ENCODE results near the gene JUNB.
A peak's percentile ranks its signal among the peaks of the same experiment; 100 is the strongest.
"Not testable (repeated sequence)": the region's sequence is repeated elsewhere in the genome, so short reads cannot be mapped to it uniquely, and the experiment has no call there.

The JUNB gene

DNA sequence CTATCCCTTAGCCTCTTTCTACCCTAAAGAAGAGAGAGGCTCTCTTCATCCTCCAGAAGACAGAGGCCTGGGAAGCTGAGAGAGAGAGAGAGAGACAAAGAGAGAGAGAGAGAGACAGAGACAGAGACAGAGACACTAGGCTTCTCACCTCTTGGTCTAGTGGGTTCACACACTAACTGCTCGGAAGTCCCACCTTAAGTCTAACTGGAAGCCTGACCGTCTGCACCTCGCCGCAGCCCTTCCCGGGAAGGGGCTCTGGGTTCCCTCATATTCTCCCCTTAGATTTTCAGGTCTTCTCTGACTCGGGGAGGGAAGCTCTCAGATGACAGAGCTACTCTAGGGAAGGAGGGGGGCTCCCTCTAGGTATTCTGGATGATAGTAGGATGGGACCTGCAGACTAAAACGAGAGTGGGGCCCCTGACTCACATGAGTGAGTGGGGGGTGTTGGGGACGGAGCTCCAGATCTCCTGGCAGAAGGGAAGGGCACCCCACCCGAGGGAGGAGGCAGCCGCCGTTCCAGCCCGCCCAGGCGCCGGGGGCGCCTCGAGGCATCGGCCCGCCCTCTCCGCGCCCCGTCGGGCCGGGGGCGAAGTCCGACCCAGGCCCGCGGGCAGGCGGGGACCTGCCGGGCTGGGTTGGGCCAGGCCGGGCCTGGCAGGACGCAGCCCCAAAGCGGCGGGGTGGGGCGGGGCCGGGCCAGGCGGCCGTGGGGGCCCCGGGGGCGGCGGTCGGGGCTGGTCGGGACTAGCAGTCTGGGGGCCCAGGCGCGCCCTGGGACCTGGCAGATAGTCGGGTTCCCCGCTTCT is 2.0 kb upstream of the JUNB start:
- DNase-seq (ENCODE audit: low spot score): no peak

DNA sequence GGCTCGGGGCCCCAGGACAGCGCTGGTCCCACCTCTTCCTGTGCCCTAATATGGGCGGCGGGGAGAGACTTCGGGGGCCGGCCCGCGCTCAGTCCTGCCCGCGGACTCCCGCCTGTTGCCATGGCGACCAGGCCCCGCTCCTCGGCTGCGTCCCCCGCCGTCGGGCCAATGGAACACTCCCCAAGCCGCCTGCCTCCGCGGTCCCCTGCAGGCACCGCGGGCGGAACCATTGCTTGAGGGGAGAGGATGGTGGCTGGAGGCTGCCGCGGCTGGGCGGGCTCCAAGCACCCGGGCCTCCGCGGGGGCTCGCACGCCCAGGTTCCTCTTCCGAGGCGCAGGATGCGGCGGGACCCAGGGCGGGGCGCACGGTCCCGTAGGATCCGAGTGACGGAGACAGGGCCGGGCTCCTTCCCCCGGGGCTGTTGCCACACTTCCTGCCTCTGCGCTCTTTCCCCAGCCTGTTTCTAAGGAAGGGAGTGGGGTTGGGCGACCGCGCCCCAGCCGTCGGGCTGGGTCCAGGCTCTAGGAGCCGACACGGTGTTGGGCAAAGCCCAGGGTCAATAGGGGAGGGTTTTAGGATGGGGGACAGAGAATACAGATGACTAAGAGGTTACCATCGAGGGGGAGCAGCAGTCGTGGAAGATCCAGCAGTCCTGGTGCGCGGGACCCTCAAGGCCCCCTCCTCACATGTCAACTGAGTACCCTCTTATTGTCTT is 1.2 kb upstream of the JUNB start:
- DNase-seq (ENCODE audit: low spot score): peak; percentile 96

DNA sequence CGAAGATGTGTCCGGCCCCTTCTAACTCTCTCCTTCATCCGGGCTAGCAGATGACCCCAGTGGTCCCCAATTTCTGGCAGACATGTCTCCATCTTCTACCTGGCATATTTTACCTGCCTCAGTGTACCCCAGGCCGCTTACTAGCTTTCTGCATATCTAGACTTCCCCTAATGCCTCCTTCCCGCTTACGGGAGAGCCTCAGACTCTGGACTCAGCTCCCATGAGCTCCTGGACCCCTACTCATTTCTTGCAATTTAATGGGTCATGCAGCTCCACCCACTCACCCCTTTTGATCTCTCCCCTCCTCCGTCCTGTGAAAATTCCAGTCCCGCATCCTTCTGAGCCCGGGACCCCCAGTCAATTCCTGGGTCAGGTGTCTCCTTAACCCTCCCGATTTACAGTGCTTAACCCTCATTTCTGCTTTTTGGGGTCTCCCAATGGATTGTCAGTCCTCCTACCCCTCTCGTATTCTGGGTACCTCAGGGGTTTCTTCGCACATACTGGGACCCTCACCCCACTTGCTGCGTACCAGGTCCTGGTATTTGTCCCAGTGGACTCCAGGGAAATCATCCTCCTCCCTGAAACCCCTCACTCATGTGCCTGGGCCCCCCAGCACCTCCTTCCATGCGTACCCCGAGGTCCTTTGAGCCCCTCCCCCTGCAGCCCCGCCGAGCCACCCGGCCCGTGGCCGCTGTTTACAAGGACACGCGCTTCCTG is 500 bp upstream of the JUNB start:
- no peak for DNase-seq (ENCODE audit: low spot score)

DNA sequence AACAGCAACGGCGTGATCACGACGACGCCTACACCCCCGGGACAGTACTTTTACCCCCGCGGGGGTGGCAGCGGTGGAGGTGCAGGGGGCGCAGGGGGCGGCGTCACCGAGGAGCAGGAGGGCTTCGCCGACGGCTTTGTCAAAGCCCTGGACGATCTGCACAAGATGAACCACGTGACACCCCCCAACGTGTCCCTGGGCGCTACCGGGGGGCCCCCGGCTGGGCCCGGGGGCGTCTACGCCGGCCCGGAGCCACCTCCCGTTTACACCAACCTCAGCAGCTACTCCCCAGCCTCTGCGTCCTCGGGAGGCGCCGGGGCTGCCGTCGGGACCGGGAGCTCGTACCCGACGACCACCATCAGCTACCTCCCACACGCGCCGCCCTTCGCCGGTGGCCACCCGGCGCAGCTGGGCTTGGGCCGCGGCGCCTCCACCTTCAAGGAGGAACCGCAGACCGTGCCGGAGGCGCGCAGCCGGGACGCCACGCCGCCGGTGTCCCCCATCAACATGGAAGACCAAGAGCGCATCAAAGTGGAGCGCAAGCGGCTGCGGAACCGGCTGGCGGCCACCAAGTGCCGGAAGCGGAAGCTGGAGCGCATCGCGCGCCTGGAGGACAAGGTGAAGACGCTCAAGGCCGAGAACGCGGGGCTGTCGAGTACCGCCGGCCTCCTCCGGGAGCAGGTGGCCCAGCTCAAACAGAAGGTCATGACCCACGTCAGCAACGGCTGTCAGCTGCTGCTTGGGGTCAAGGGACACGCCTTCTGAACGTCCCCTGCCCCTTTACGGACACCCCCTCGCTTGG is 966 bp downstream of the JUNB start:
- peak; percentile 44 for DNase-seq (ENCODE audit: low spot score)

DNA sequence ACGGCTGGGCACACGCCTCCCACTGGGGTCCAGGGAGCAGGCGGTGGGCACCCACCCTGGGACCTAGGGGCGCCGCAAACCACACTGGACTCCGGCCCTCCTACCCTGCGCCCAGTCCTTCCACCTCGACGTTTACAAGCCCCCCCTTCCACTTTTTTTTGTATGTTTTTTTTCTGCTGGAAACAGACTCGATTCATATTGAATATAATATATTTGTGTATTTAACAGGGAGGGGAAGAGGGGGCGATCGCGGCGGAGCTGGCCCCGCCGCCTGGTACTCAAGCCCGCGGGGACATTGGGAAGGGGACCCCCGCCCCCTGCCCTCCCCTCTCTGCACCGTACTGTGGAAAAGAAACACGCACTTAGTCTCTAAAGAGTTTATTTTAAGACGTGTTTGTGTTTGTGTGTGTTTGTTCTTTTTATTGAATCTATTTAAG is 1.6 kb downstream of the JUNB start:
- no peak for DNase-seq (ENCODE audit: low spot score)

DNA sequence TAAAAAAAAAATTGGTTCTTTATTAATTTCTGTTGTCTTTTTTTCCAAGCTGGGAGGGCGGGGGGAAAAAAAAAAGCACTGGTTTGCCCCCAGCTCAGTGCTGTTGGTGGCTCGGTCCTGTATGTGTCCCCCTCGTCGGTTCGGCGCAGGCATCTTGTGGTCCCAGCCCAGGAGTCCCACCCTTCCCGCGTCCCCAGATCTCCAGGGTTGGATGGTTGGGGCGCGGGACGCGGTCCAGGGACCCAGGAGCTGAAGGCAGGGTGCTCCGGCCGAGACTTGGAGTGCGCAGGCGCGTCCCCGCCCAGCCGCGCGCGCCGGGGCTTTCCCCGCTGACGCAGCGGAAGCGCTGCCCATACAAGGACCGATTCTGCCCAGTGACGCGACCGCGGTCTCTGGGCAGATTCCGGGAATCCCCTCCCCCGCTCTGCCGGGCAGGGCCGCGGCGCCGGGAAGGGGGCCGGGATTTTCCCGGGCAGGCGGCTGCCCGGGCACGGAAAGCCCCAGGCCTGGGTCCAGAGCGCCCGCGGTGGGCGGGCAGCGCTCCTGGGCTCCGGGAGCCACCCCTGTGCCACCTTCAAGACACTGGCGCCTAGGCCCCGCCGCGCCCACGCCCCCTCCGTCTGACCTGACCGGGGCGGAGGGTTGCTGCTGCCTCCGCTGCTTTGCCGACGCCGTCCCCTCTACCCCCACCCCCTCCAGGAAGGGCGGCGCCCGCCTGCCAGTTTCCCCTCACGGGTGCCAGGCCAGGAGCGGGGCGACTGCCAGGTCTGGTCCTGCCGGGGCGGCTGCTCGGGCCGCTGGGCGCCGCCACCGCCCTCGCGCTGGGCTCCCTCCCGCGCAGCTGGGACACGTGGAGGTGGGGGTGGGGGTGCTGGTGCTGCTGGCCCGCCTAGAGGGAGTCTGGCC is 2.3 kb downstream of the JUNB start:
- peak; percentile 96 for DNase-seq (ENCODE audit: low spot score)

DNA sequence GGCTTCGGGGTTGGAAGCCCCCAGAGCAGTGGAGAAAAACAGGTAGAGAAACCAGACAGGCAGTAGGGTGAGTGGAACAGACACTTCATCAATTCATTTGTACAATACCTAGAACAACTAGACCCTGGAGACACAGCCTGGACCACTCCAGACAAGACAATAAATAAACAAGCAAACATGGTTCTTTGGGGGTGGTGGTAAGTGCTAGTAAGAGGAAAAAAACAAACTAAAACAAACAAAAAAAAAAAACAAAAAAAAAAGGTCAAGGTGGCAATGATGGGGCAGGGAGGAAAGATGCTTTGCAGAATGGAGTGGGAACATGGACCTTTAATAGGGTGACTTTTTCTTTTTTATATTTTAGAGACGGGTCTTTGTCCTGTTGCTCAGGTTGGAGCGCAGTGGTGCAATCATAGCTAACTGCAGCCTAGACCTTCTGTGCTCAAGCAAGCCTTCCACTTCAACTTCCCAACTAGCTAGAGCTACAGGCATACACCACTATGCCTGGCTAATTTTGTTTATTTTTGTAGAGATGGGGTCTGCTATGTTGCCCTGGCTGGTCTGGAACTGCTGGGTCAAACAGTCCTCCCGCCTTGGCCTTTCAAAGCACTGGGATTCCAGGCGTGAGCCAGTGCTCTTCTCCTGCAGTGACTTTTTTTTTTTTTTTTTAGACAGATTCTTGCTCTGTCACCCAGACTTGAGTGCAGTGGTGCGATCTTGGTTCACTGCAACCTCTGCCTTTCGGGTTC is 3.1 kb downstream of the JUNB start:
- no peak for DNase-seq (ENCODE audit: low spot score)

DNA sequence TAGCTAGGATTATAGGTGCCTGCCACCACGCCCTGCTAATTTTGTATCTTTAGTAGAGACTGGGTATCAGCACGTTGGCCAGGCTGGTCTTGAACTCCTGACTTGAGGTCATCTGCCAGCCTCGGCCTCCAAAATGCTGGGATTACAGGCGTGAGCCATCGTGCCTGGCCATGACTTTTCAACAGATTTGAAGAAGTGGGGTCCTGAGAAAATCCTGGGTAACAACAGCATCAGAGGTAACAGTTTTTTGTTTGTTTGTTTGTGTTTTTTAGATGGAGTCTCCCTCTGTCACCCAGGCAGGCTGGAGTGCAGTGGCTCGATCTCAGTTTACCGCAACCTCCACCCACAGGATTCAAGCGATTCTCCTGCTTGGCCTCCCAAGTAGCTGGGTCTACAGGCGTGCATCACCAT is 3.7 kb downstream of the JUNB start:
- no peak for DNase-seq (ENCODE audit: low spot score)

DNA sequence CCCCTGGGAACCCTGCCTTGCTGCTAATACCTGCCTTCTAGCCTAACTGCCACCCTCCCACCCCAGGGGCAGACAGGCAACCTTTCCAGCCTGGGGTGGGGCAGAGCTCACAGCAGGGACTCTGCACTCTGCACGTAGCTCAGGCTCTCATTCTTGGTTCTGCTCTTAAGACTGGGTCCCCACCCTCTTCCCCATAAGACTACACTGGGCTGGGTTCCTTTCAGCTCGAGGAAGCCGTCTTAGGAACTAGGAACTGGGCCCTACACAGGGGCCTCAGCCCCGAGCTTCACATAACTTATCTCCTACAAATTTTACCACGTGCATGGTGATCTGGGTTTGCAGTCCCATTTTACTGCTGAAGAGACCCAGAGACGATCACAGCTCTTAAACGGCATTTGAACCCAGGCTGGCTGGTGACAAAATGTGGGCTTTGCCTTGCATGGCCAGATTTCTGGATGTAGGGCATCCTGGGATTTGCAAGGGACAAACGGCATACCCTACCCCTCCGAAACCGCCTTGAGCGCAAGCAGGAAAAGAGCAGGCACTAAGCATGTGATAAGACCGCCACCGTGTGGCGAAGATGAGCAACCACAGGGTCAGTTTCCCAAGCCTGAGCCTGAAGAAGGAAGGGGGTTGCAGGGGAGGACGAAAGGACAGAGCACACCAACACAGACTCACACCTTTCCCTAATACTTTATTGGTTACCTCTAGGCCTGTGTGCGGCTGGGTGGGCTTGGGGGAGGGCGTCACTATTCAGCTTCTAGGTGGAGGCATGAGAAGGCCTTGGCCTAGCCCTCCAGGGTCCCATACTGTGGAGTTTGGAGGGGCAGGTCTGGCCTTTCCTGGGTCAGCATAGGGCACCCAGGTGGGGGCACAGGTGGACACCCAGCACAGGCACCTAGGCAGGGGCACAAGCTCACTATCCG is 5.1 kb downstream of the JUNB start:
- peak; percentile 76 for DNase-seq (ENCODE audit: low spot score)

DNA sequence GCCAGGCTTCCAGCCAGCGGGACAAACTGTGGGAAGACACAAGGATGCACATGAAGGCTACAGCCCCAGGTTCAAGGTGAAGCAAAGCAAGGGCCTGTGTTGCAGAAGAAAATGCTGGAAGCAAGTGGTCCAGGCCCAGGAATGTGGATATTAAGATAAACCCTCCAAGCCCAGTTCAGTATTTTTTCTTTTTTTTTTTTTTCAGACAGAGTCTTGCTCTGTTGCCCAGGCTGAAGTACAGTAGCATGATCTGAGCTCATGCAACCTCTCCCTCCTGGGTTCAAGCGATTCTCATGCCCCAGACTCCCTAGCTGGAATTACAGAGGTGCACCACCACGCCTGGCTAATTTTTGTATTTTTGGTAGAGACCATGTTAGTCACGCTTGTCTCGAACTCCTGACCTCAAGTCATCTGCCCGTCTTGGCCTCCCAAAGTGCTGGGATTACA is 5.9 kb downstream of the JUNB start:
- no peak for DNase-seq (ENCODE audit: low spot score)

DNA sequence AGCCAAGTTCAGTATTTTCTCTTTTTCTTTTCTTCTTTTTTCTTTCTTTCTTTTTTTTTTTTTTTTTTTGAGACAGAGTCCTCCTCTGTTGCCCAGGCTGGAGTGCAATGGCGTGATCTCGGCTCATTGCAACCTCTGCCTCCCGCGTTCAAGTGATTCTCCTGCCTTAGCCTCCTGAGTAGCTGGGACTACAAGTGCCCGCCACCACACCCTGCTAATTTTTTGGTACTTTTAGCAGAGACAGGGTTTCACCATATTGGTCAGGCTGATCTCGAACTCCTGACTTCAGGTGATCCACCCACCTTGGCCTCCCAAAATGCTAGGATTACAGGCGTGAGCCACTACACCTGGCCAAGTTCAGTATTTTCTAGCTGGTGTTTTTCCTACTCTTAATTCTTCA is 6.3 kb downstream of the JUNB start:
- DNase-seq (ENCODE audit: low spot score): not testable (repeated sequence)

DNA sequence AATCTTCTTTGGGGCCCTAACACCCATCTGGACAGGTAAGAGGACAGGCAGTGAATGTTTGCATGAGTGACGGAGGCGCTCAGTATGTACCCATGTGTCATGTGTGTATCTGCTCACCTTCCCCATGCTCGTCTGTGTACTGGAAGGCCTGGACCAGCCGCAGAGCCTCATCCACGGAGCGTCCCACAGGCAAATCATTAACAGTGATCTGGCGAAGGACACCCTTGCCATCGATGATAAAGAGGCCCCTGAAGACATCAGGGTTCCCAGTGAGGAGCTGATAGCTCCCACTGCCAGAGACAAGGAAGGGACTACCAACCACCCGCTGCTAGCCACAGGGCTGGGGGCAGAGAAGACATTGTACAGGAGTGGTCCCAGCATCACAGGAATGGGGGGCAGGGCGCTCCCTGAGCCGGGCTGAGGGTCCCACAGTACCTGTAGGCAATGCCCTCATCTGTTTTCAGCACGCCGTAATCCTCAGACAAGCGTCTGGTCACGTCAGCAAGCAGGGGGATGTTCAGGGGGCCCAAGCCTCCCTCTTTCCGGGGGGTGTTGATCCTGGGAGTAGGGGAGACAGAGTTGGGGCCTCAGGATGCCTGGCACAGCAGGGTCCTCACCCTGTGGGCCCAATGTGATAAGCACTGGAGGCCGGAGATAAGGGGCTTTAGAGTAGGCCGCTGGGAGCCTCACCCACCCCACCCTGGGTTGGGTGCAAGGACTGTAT is 8.6 kb downstream of the JUNB start:
- DNase-seq (ENCODE audit: low spot score): no peak

DNA sequence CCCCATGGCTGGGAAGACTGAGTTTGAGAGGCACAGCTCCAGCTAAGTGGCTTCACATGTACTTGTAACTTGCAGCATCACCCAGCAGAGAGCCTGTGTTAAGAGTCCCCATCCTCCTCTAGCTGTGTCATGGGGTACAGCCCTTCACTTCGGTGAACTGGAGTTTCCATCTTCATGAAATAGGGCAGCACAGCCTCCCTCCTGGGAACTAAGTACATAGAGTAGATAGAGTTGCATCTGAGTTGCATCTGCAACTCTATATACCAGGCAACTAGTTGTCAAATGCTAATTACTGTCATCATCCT is 9.1 kb downstream of the JUNB start:
- no peak for DNase-seq (ENCODE audit: low spot score)

DNA sequence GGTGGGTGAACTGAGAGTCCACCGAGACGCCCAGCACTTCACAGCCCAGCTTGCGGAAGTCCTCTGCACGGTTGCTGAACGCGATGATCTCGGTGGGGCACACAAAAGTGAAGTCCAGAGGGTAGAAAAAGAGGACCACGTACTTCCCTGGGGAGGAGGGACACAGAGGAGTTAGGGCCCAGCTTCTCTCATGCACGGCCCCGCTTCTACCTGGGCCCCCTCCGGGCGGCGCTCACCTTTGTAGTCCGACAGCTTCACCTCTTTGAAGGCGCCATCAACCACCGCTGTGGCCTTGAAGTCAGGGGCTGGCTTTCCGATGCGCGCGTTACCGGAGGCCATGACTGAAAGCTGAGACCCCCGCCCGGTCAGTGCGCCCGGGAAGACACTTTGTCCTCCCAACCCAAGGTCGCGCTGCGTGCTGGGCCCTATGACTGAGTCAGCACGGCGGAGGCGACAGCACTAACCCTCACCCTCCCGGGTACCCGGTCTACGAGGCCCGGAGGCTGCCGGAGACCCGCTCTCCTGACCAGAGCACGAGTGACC is 9.7 kb downstream of the JUNB start:
- peak; percentile 30 for DNase-seq (ENCODE audit: low spot score)

DNA sequence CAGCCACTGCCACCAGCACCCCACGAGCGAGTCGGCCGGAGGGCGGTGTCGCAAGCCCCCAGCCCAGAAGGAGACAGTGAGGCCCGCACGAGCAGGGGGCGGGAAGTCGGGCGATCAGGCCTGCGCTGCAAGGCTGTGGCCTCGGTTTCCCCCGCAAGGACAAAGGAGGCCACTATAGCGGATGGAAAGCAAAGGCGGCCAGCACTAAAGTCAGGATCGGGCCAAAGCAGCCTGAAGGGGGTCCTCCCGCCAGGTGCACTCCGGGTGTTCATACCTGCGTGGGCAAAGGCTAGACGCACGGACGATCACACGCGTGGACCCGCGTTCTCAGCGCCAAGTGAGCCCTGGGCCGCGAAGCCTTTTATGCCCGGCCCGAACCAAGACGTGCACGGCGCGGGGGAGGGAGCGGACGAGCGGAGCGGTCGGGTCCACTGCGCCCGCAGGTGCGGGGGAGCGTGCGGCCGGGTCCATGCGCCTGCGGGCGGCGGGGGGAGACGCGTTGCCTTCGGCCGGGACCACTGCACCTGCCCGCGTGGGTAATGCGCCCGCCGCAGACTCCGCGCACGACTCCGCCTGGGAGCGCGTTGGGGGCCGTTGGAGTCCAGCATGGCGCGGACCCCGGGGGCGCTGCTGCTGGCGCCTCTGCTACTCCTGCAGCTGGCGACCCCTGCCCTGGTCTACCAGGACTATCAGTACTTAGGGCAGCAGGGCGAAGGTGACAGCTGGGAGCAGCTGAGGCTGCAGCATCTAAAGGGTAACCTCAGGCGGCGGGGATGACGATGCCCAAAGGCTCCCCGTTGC is 10.4 kb downstream of the JUNB start, which contains the start of the genes PRDX2 and THSD8:
TSS of gene PRDX2 (minus strand) at position 335 of the 801 bp plus-strand sequence. CDS start 539 bp downstream, outside the sequence.
TSS of gene THSD8 (plus strand) at position 604 of the 801 bp plus-strand sequence. CDS start at position 607, 3 bp downstream.
- peak; percentile 89 for DNase-seq (ENCODE audit: low spot score)

DNA sequence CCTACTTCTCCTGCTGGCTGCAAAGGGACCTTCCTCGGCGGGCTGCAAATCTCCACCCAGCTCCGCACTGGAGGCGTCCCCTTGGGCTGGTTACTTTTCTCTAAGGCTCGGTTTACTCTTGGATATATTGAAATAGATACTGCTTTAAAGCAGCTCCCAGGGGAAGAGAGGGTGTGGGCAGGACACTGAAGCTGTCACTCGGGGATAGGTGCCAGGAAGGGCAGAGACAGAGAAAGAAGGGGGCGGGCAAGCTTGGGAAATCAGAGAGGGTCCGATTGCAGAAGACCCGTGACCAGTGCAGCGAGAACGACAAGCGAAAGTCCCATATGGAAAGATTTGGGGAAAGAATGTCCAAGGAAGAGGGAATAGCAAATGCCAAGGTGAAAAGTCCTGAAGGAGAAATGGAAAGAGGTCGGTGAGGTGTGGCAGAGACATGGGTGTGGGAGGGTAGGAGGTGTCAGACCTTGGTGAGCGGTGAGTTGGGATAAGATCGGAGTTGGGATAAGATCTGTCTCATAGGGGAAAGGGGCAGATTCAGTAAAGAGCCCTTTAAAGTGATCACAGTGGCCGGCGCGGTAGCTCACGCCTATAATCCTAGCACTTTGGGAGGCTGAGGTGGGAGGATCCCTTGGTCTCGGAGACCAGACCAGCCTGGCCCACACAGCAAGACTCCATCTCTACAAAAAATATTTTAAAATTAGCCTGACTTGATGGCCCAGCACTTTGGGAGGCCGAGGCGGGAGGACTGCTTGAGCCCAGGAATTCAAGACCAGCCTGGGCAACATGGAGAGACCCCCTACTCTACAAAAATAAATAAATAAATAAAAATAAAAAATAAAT is 11.2 kb downstream of the JUNB start:
- DNase-seq (ENCODE audit: low spot score): peak; percentile 45
